Colonic mucosa (tissue), 4 donors: ENCODE data around the gene BGN. TPM values are rescaled to one million over a fixed set of nuclear protein-coding genes. Genes with fewer than 3 reads are reported as not detected.
A peak's percentile ranks its signal among the peaks of the same experiment; 100 is the strongest.

Experiments used
- DNase-seq: peaks from one replicate; pipeline ENCODE4 v3.0.0-alpha.2; 2020
- H3K27ac ChIP-seq: fragments of 200-600 bp; one replicate; pipeline ENCODE4 v1.8.0; 2021
- H3K27me3 ChIP-seq: fragments of 200-600 bp; one replicate; pipeline ENCODE4 v1.8.0; 2021
- H3K36me3 ChIP-seq: fragments of 200-600 bp; one replicate; pipeline ENCODE4 v1.8.0; 2021
- H3K4me1 ChIP-seq: fragments of 200-600 bp; one replicate; pipeline ENCODE4 v1.8.0; 2021; ENCODE audit warnings: mild to moderate bottlenecking
- H3K4me3 ChIP-seq: fragments of 200-600 bp; one replicate; pipeline ENCODE4 v1.8.0; 2021
- H3K9ac ChIP-seq, 2 donors: one replicate each; pipeline ENCODE4 v1.7.0; 2013; ENCODE audit warnings: control low read depth in 2 of 2, low read depth in 2 of 2, low read length in 2 of 2
- H3K9me3 ChIP-seq: fragments of 200-600 bp; one replicate; pipeline ENCODE4 v1.8.0; 2021
- CTCF ChIP-seq: fragments of 200-600 bp; IDR thresholded peaks from one replicate; pipeline ENCODE4 v1.8.0; 2022; ENCODE audit warnings: antibody characterized with exemption, mild to moderate bottlenecking
- intact Hi-C: fragments of 100-400 bp; cut with DNase I; formaldehyde crosslinking; loops from one replicate; pipeline ENCODE4 v1.14.1; 2022
- total RNA-seq, 2 donors: library from RNA; stranded (reverse); fragmentation: NEBNext Ultra II Directional in 1 of 2; extraction: Animal tissue kit (Norgen Biotek cat#: 25700) in 1 of 2; gene quantifications; one replicate each; pipeline ENCODE4 v1.2.1, GENCODE V29; 2021
- donor health status: healthy.
- donor health status: DM: no; HTN: no; CAD: no.
- donor health status: DM: no; HTN: no; CAD: no.

BGN gene
- total RNA-seq, 2 donors from 2014 or later, result 6.0 to 11.4 TPM

- no peak for TF ChIP-seq CTCF
- peak; percentile 38 for DNase-seq
- no peaks in the 10 kb centered on the region for H3K36me3 ChIP-seq
- no peaks in the 10 kb centered on the region for H3K4me1 ChIP-seq
- H3K9me3 ChIP-seq, result no peaks in the 10 kb centered on the region
- H3K27me3 ChIP-seq, result no peaks in the 10 kb centered on the region
- H3K27ac ChIP-seq, result no peak overlapping the region
- intact Hi-C loops, result no loop called here
- H3K9ac ChIP-seq, result no peak overlapping the region
- H3K4me3 ChIP-seq, result peak overlapping the region; percentile 9
These were observed 20.1 kb upstream of the BGN start for GRCh38 chrX:153474718-153475117.

- no peak overlapping the region for H3K27ac ChIP-seq
- DNase-seq, result no peak
- H3K9ac ChIP-seq, result no peak overlapping the region
- H3K36me3 ChIP-seq, result no peaks in the 10 kb centered on the region
- no peaks in the 10 kb centered on the region for H3K9me3 ChIP-seq
- intact Hi-C loops, result no loop called here
- H3K4me3 ChIP-seq, result no peak overlapping the region
- H3K27me3 ChIP-seq, result no peaks in the 10 kb centered on the region
- no peaks in the 10 kb centered on the region for H3K4me1 ChIP-seq
- no peak for TF ChIP-seq CTCF
These were observed 19.5 kb upstream of the BGN start for GRCh38 chrX:153475271-153475670.

DNA sequence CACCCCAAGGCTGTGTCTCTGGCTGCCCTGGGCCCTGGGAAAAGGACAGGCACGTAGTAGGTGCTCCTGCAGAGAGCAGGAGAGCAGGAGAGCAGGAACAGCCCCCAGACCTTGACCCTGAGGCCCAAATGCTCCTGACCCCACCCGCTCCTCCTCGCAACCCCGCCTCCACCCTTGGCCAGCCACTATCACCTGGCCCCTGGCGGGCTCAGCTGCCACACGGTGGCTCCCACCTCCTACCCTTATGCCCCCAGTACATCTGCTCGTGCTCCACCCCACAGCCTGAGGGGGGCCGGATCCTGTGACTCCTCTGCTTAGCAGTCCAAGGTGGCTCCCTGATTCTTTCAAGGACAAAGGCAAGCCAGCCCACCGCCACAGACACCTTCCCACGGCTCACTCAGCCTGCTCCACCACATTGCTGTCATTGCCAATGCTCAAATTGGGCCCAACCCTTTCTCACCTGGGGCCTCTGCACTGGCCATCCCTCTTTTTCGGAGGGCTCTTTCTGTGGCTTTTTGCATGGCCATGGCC, 19.0 kb upstream of the BGN start:
- no peak overlapping the region for H3K4me3 ChIP-seq
- H3K9me3 ChIP-seq, result no peaks in the 10 kb centered on the region
- no peak overlapping the region for H3K27ac ChIP-seq
- H3K27me3 ChIP-seq, result no peaks in the 10 kb centered on the region
- H3K9ac ChIP-seq, result no peak overlapping the region
- no peaks in the 10 kb centered on the region for H3K36me3 ChIP-seq
- no peaks in the 10 kb centered on the region for H3K4me1 ChIP-seq
- DNase-seq, result no peak
- TF ChIP-seq CTCF, result no peak
- intact Hi-C loops, result no loop called here

DNA sequence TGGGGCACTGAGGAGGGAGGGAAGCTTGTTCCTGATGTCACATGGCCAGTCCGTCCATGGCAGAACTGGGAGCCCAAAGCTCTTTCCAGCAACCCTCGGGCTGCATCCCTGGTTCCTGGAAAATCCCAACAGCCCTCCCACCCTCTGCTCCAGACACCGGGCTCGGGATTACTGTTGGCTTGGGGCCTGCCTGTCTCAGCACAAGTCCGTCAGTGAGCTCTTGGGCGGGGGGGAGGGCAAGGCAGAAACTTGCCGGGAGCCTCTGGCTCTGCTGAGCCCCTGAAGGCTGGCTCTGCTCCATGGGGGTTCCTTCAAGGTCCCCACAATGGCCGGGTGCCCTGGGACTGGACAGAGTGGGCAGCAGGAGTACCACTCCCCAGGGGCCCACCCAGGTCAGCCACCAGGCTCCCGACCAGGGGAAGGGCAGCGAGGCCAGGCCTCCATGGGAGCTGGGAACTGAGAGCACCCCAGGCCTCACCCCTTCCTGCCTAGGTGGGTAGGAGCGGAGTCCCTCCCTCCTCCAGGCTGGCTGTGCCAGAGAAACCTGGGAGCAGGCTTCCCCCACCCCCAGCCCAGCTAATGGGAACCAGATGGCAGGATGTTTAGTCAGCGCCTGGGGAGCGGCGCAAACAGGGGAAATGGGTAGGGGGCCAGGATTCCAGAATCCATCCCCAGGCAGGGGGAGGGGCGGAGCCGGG, 18.0 kb upstream of the BGN start:
- Histone ChIP-seq H3K4me3 (no peak overlapping the region), H3K36me3 (no peaks in the 10 kb centered on the region), H3K27ac (no peak overlapping the region), H3K4me1 (no peaks in the 10 kb centered on the region), H3K9ac (no peak overlapping the region), H3K27me3 (no peaks in the 10 kb centered on the region), H3K9me3 (no peaks in the 10 kb centered on the region)
- TF ChIP-seq CTCF, result no peak
- no peak for DNase-seq
- intact Hi-C loops, result no loop called here

GRCh38 chrX:153477364-153477857, 17.4 kb upstream of the BGN start:
- Histone ChIP-seq H3K4me1 (no peaks in the 10 kb centered on the region), H3K9me3 (no peaks in the 10 kb centered on the region), H3K27ac (no peak overlapping the region), H3K4me3 (no peak overlapping the region), H3K27me3 (no peaks in the 10 kb centered on the region), H3K36me3 (no peaks in the 10 kb centered on the region), H3K9ac (no peak overlapping the region)
- intact Hi-C loops, result no loop called here
- no peak for DNase-seq
- no peak for TF ChIP-seq CTCF
